Thyroid gland (tissue), 4 donors: ENCODE measurements around the gene GTF2H3.

Experiments
- POLR2A ChIP-seq, 2 donors: fragments of 450-650 bp; IDR thresholded peaks; one replicate each; pipeline ENCODE4 v1.6.1; 2017; ENCODE audit warnings: antibody characterized with exemption in 2 of 2, mild to moderate bottlenecking in 2 of 2, moderate library complexity in 1 of 2
- TF ChIP-seq, protein P1 (sequence below), 6 experiments: fragments of 200-600 bp in 3 of 6; fragments of 450-650 bp in 3 of 6; sonication (generic) in 3 of 6; IDR thresholded peaks; one replicate each; pipeline ENCODE4 v1.5.1; 2016 to 2019; ENCODE audit warnings: antibody characterized with exemption in 6 of 6, mild to moderate bottlenecking in 2 of 6, inconsistent platforms in 1 of 6, moderate library complexity in 1 of 6

- TF ChIP-seq, protein P1, sequence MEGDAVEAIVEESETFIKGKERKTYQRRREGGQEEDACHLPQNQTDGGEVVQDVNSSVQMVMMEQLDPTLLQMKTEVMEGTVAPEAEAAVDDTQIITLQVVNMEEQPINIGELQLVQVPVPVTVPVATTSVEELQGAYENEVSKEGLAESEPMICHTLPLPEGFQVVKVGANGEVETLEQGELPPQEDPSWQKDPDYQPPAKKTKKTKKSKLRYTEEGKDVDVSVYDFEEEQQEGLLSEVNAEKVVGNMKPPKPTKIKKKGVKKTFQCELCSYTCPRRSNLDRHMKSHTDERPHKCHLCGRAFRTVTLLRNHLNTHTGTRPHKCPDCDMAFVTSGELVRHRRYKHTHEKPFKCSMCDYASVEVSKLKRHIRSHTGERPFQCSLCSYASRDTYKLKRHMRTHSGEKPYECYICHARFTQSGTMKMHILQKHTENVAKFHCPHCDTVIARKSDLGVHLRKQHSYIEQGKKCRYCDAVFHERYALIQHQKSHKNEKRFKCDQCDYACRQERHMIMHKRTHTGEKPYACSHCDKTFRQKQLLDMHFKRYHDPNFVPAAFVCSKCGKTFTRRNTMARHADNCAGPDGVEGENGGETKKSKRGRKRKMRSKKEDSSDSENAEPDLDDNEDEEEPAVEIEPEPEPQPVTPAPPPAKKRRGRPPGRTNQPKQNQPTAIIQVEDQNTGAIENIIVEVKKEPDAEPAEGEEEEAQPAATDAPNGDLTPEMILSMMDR (IDR thresholded peaks at IDR 0.05) = no peak
- TF ChIP-seq POLR2A (IDR thresholded peaks at IDR 0.05) = no peak
Measured at GRCh38 chr12:123683964-123684363, 50.3 kb downstream of the GTF2H3 start.
